ENCODE measurements around the gene ARHGEF26. TPM values are rescaled to one million over a fixed set of nuclear protein-coding genes. Genes with fewer than 3 reads are reported as not detected.
A peak's percentile ranks its signal among the peaks of the same experiment; 100 is the strongest.

ARHGEF26 gene, protein sequence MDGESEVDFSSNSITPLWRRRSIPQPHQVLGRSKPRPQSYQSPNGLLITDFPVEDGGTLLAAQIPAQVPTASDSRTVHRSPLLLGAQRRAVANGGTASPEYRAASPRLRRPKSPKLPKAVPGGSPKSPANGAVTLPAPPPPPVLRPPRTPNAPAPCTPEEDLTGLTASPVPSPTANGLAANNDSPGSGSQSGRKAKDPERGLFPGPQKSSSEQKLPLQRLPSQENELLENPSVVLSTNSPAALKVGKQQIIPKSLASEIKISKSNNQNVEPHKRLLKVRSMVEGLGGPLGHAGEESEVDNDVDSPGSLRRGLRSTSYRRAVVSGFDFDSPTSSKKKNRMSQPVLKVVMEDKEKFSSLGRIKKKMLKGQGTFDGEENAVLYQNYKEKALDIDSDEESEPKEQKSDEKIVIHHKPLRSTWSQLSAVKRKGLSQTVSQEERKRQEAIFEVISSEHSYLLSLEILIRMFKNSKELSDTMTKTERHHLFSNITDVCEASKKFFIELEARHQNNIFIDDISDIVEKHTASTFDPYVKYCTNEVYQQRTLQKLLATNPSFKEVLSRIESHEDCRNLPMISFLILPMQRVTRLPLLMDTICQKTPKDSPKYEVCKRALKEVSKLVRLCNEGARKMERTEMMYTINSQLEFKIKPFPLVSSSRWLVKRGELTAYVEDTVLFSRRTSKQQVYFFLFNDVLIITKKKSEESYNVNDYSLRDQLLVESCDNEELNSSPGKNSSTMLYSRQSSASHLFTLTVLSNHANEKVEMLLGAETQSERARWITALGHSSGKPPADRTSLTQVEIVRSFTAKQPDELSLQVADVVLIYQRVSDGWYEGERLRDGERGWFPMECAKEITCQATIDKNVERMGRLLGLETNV
- total RNA-seq (100 to 1,000 TPM in 1 of 4 donors, 10 to 100 TPM in 3; 48.4 to 125 (median 81.0) TPM), polyA plus RNA-seq (1 to 10 TPM; 2.3 to 6.6 (median 5.4) TPM)

- intact Hi-C loops (cut with DNase I), result loop anchor here (1.0 to 10.0 kb wide), 4 partner anchors 60 to 204 kb away; partner anchors contain the start of gene DHX36
- H3K9me3 ChIP-seq, result no peaks in the 10 kb centered on the region
- WGBS, 2 donors, result 0 to 1% methylated on average over 66 of the region's 66 CpGs
- DNase-seq, result peak; percentile 95
- TF ChIP-seq POLR2A (IDR thresholded peaks at IDR 0.05) (peak; percentile 43 to 81), POLR2AphosphoS5 (IDR thresholded peaks at IDR 0.05) (peak; percentile 84 to 95 (median 88)), EP300 (IDR thresholded peaks at IDR 0.05) (no peak)
- H3K36me3 ChIP-seq, result no peaks in the 10 kb centered on the region
- peak within 1 kb of the TSS; percentile 79 to 94 (median 88) for H3K27ac ChIP-seq
- H3K4me3 ChIP-seq, result peak within 1 kb of the TSS; percentile 78 to 97 (median 96)
- H3K27me3 ChIP-seq, result no peaks in the 10 kb centered on the region
- peaks cover 0 to 28% (median 15%) of the 10 kb centered on the region in 4 donors for H3K4me1 ChIP-seq
These were observed at the start of gene ARHGEF26 for GRCh38 chr3:154120961-154121700. ARHGEF26 (plus strand) TSS chr3:154121390; CDS start chr3:154121993, 603 bp downstream.

DNA sequence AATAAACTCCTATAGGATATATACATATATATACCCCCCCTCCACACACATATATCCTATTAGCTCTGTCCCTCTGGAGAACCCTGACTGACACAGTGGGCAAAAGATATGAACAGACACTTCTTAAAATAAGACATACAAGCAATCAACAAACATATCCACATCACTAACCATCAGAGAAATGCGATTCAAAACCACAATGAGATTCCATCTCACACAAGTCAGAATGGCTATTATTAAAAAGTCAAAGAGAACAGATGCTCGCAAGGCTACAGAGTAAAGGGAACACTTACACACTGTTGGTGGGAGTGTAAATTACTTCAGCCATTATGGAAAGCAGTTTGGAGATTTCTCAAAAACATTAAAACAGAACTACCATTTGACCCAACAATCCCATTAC is 46.2 kb upstream of the ARHGEF26 start:
- TF ChIP-seq POLR2A (IDR thresholded peaks at IDR 0.05) (no peak), CTCF (IDR thresholded peaks at IDR 0.05) (no peak), EP300 (IDR thresholded peaks at IDR 0.05) (no peak), POLR2AphosphoS5 (IDR thresholded peaks at IDR 0.05) (no peak)
- 92 to 95% methylated on average over 2 of the region's 2 CpGs for WGBS, 2 donors
- no peak for DNase-seq

DNA sequence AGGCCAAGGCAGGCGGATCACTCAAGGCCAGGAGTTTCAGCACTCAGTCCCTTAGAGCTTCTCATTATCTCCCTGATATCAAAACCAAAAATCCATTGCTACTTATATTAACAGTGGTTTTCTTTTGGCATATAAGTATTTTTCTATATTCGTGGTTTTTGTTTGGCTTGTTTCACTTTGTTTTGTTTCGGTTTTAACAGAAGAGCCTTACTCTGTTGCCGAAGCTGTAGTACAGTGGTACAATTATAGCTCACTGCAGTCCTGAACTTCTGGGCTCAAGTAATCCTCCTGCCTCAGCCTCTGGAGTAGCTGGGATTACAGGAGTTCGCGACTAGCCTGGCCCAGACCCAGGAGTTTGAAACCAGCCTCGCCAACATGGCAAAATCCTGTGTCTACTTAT is 42.5 kb upstream of the ARHGEF26 start:
- TF ChIP-seq CTCF (IDR thresholded peaks at IDR 0.05), result no peak
- TF ChIP-seq POLR2A (IDR thresholded peaks at IDR 0.05), result no peak
- no peak for TF ChIP-seq EP300 (IDR thresholded peaks at IDR 0.05)
- no peak for TF ChIP-seq POLR2AphosphoS5 (IDR thresholded peaks at IDR 0.05)
- no peak overlapping the region for H3K4me3 ChIP-seq
- H3K27me3 ChIP-seq, result no peaks in the 10 kb centered on the region
- DNase-seq, result no peak
- peak overlapping the region in 1 of 4 donors; percentile 16 for H3K27ac ChIP-seq
- 74% methylated on average over 7 of the region's 7 CpGs for WGBS, 2 donors
- peaks cover 0 to 17% (median 3%) of the 10 kb centered on the region in 4 donors for H3K4me1 ChIP-seq
- no peaks in the 10 kb centered on the region for H3K36me3 ChIP-seq
- no peaks in the 10 kb centered on the region for H3K9me3 ChIP-seq
- intact Hi-C loops (cut with DNase I), result no loop called here

More for the DNA sequence above, 46.2 kb upstream of the ARHGEF26 start:
- Histone ChIP-seq H3K27ac (no peak overlapping the region), H3K4me3 (no peak overlapping the region), H3K27me3 (no peaks in the 10 kb centered on the region), H3K9me3 (peaks cover 0 to 2% (median 0%) of the 10 kb centered on the region in 4 donors), H3K36me3 (no peaks in the 10 kb centered on the region), H3K4me1 (peaks cover 0 to 17% (median 3%) of the 10 kb centered on the region in 4 donors)
- intact Hi-C loops (cut with DNase I), result no loop called here

DNA sequence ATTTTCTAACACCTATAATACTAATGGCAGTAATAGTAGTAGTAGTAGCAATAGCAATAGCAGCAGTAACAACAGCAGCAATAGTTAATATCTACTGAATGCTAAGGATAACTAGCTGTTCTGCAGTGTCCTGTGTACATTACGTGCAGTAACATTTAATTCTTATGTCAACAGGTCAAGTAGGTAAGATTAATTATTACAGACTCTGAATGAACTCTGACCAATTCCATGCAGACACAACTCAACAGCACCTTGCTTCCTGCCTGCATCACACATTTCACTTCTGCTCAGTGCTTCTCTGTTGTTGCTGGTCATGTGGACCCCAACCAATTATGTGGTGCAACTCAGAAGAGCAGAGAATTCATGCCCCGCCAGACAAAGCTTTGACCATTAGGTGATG is 39.9 kb upstream of the ARHGEF26 start:
- 69 to 82% methylated on average over 2 of the region's 2 CpGs for WGBS, 2 donors
- H3K36me3 ChIP-seq, result no peaks in the 10 kb centered on the region
- TF ChIP-seq POLR2A (IDR thresholded peaks at IDR 0.05), result no peak
- no peak for TF ChIP-seq POLR2AphosphoS5 (IDR thresholded peaks at IDR 0.05)
- TF ChIP-seq CTCF (IDR thresholded peaks at IDR 0.05), result no peak
- no peak for TF ChIP-seq EP300 (IDR thresholded peaks at IDR 0.05)
- no peak overlapping the region for H3K27ac ChIP-seq
- H3K27me3 ChIP-seq, result no peaks in the 10 kb centered on the region
- intact Hi-C loops (cut with DNase I), result no loop called here
- no peaks in the 10 kb centered on the region for H3K9me3 ChIP-seq
- DNase-seq, result no peak
- no peak overlapping the region for H3K4me3 ChIP-seq
- peaks cover 0 to 31% (median 10%) of the 10 kb centered on the region in 4 donors for H3K4me1 ChIP-seq

All from sigmoid colon (tissue), 7 donors.